NOMO-1 treated with dmso at 0.1 percent for 144 hours (cell line): Measurements from ENCODE around the gene FAM120A.
A peak's percentile ranks its signal among the peaks of the same experiment; 100 is the strongest.
"Not testable (repeated sequence)": the region's sequence is repeated elsewhere in the genome, so short reads cannot be mapped to it uniquely, and the experiment has no call there.

ENCODE experiments used
- DNase-seq: peaks from one replicate; lab custom pipeline; 2025; ENCODE audit not compliant: unreplicated experiment; lab: John Stamatoyannopoulos, UW

Gene FAM120A

DNA sequence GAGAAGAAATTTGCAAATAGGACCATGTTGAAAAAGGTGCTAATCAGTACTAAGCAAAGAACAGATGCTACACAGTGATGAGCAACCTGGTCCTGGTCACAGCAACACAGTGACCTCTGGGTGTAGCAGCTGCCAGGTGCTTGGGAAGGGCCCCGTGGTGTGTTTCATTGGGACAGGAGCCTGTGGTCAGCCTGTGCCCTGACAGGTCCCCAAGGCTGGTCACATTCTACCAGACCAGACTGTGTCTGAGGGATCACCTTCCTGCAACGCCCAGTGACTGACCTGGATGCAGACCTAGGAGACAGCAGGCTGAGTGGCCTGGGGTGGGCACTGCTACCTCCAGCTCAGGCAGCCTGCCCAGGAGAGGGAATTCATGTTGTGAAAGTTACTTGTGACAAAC is 56.7 kb downstream of the FAM120A start:
- no peak for DNase-seq

DNA sequence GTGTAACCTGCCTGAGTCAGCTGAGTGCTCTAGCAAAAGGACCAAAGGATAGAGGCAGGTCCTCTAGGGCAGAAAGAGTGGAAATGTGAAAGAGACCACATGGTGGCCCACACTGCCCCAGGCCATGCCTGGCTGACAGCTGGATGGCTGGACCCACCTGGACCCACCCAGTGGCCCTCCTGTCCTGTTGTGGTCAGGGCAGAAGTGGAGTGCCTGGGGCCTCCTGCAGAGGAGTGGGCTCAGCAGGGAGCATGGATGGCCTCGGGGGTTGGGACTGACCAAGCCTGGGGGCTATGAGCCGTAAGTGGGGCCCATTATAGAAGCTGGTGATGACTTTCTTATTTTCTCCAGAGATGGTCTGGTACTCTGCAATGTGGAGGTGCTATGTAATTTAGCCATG is 57.6 kb downstream of the FAM120A start:
- no peak for DNase-seq

- no peak for DNase-seq
These were observed 58.6 kb downstream of the FAM120A start for GRCh38 chr9:93510041-93510440.

DNA sequence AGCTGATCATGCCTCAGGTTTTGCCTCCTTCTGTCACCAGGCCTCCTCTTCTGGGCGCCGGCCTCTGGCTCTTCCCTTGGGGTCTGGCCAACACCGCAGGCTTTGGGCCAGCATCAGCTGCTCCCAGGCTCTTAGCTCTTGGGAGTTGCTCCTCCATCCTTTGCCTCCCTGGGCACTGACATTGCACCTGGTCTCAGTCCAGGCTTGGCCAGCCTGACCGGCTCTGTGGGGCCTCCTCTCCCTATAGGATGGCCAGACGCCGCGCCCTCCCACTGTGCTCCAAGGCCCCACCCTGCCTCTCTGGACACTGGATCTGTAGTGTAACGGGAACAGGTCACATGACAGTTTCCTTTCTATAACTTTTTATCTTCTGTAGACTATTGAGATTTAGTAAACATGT is 59.7 kb downstream of the FAM120A start:
- DNase-seq = not testable (repeated sequence)

DNA sequence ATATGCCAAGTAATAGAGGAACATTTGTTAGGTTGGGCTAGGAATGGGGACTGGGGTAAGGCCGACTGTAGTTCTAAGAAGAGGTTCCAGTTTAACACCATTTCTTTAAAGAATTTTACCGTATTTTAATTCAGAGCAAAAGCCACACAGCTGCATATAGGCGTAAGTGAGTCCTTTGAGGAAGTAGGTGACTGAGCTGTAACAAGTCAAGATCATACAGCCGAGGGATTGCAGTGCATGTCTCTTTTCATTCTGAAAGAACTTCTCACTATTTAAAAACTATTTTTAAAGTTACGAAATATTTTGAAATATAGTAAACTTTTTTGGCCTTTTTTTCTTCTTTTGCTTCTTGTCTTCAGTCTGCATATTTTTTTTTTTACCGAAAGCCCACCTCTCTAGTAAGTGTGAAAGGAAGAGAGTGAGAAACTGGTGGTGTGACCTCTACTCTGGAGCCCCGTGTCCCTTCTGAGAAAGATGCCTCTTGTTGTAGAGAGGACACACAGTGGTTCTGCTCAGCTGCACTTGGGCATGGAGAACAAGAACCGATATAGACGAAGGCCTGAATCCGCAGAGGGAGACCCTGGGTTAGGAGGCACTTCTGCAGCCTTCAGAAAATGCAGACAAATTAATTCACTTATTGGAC is 60.8 kb downstream of the FAM120A start:
- DNase-seq = peak; percentile 42

GRCh38 chr9:93513606-93514005 is 62.1 kb downstream of the FAM120A start:
- no peak for DNase-seq

DNA sequence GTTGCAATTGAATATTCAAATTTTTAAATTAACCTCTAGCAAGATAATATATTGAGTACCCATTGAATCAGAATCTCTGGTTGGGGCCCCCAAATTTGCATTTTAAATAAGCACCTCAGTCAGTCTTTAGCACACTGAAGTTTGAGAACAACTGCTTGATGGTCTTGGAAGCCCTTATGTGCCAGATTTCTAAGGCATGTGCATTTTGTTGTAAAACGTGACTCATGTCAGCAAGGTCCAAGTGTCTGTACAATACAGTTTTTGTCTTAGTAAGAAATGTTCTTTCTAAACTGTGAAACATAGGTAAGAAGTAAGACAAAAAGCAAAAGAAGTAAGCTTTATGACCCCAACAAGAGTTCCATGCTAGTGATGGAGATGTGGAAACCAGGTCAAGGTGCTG is 65.8 kb downstream of the FAM120A start:
- DNase-seq = no peak

DNA sequence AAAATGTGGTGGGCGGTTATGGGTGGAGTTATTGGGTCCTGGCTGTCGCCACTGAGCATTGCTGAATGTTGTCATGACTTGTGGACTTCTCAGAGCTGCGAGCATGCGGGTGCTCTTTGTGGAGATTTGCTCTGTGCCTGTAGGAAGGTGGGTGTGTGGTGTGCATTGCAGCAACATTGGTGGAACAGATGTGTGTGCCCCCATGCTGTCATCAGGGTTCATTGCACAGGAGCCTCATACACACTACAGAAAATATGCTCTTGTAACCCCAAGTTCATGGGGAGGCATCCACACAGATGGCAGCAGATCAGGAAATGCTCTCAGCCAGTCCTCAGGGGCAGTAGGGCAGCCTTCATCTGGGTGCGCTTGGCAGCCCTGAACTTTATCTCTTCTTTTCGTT is 69.0 kb downstream of the FAM120A start:
- no peak for DNase-seq

GRCh38 chr9:93522736-93523135 is 71.3 kb downstream of the FAM120A start:
- DNase-seq = no peak

DNA sequence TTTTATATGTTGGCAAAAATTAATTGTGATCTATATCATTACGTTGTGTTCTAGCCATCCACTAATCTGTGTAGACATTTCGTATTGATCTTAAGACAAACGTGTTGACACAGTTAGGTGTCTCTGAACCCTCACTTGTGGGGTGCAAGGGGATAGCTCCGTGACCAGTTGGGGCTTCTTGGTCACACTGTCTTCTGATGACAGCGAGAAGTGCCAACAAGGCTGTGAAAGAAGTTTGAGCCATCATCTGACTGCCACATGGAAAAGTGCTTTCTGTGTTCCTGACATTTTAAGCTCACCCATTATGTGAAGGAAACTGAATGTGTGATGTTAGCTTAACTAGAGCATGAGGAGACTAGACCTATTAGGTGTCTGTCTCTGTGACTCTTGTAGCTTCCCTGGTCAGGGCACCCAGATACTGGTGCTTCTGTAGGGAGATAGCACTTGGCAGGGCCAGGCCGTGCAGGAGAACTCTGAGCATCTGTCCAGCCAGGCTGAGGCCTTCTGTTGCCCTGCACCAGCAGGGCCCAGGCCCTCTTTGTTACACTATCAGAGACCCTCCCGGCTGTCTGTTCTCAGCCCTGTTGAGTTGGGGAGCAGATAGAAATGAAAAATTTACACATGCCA is 72.1 kb downstream of the FAM120A start:
- DNase-seq = no peak

DNA sequence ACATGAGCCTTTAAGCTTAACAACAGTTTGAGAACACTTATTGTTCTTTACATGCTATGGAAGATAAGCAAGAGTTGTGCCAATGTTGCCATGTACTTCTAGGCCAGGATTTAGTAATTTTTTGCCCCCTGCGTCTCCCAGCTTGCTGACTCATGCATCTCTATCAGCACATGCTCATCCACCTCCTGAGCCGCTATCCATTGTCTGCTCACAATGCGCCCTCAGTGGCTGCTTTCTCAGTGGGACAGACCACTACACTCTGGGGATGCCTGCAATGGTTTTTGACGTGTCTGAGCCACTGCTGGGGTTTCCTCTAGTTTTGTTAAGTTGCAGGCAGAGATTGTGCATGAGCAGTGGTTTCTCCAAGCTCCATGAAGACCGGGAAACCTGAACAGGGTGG is 74.0 kb downstream of the FAM120A start:
- no peak for DNase-seq

DNA sequence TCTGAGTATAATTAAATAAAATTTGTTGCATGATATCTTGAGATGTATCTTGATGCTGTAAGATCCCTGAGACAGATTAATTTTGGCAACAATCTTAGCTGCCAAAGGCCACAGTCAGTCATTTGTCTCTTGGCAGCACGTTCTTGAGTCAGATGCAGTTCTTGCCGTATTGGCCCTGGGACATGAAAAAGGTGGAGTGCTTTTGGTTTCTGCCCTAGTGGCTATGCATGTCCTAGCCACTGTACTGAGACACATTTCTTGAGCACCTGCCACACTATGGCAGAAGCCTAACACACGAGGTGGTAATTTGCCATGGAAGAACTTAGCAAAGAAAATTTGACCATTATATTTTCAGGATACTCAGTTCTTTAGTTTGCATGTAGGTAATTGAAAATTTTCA is 79.9 kb downstream of the FAM120A start:
- no peak for DNase-seq

GRCh38 chr9:93532141-93532540 is 80.7 kb downstream of the FAM120A start:
- no peak for DNase-seq

DNA sequence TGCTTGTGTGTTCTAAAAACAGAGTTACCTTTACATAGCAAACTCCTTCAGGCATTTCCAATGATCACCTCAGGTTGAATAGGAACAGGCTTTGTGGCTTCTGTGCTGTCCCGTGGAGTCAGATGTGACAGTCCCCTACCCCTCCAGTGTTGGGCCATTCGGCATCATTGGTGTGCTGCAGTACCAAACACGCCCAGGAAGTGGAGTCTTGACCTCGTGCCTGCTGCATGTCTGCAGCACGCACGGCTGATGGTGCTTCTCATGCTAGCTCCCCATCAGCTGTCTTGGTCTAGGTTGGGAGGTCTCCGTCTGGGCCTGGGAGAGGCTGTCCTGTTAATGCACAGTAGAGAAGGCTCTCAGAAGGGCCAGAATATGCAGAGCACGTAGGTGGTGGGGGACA is 82.4 kb downstream of the FAM120A start:
- DNase-seq = no peak

GRCh38 chr9:93536167-93536566 is 84.7 kb downstream of the FAM120A start:
- no peak for DNase-seq

DNA sequence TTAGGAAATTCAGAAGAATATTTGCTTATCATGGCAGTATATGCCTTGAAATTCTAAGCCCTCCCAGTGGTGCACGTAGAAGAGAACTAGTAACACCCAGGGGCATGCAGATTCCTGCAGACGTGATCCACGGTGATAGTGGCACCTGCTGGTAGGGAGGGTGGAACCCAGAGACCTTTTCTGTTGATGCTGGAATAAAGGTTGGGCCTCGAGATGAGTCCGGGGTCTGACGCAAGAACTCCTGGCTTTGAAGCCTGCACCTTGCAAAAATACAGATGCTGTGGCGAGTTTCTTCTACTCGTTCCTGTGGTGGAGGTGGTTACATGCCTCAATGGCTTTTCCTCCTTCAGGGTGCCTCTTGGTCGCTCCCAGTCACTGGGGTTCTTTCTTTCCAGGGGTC is 85.4 kb downstream of the FAM120A start:
- no peak for DNase-seq

GRCh38 chr9:93540305-93540704 is 88.8 kb downstream of the FAM120A start:
- DNase-seq = no peak

- DNase-seq = no peak
These were observed 89.5 kb downstream of the FAM120A start for GRCh38 chr9:93541005-93541404.

- DNase-seq = no peak
These were observed 90.3 kb downstream of the FAM120A start for GRCh38 chr9:93541581-93542349.

DNA sequence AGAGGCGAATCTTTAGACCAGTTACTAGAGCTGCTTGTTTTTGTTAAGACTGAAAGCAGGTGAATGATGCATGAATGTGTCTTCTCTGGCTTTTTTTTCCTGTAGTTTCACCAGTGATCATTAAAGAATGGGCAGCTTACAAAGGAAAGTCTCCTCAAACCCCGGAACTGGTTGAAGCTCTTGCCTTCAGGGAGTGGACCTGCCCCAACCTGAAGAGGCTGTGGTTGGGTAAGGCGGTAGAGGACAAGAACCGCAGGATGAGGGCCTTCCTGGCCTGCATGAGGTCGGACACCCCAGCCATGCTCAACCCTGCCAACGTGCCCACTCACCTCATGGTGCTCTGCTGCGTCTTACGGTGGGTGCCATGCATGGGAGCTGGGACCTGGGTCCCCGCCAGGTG is 91.6 kb downstream of the FAM120A start:
- DNase-seq = no peak

- DNase-seq = no peak
These were observed 94.9 kb downstream of the FAM120A start for GRCh38 chr9:93546356-93546755.

- no peak for DNase-seq
These were observed 98.1 kb downstream of the FAM120A start for GRCh38 chr9:93549611-93550010.
